Stimulated activated CD8-positive, alpha-beta memory T cell treated with anti-CD3 and anti-CD28 coated beads, Interleukin-15, amount 100 ng/mL, for 4 hours (primary cell): ENCODE measurements around the gene ARHGAP6.
"Not testable (repeated sequence)": the region's sequence is repeated elsewhere in the genome, so short reads cannot be mapped to it uniquely, and the experiment has no call there.

ENCODE experiments used
- DNase-seq, 2 donors: peaks; one replicate each; pipeline ENCODE4 v3.0.0-alpha.2; 2020; ENCODE audit warnings: low read depth in 2 of 2

Gene ARHGAP6

GRCh38 chrX:11361666-11362065 lies 304.1 kb downstream of the ARHGAP6 start:
- not testable (repeated sequence) for DNase-seq

GRCh38 chrX:11355944-11356343 lies 309.8 kb downstream of the ARHGAP6 start:
- DNase-seq: not testable (repeated sequence)

GRCh38 chrX:11355259-11355909 lies 310.3 kb downstream of the ARHGAP6 start:
- DNase-seq: no peak

DNA sequence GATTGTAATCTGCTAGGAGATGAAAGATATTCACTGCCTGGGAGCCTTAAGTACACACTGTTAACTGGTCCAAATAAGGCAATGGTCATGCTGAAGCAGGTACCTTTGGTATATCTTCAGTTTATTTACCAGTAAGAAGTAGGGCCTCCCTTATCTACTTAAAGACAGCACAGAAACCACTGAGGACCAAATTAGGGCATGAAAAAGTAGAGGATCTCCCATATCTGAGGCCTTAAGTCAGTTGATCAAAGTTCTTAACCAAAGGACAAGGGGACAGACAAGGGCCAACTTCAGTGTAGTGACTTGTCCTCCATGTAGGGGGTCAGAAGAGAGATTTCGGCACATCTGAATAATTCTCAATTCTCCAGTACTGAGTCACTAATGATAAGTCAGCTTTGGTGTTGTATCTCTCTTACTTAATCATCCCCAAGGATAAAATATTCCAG lies 313.4 kb downstream of the ARHGAP6 start:
- DNase-seq: no peak

- DNase-seq: no peak
Measured at GRCh38 chrX:11351375-11352295, 314.1 kb downstream of the ARHGAP6 start.

- no peak for DNase-seq
Measured at GRCh38 chrX:11349661-11350337, 315.9 kb downstream of the ARHGAP6 start.

DNA sequence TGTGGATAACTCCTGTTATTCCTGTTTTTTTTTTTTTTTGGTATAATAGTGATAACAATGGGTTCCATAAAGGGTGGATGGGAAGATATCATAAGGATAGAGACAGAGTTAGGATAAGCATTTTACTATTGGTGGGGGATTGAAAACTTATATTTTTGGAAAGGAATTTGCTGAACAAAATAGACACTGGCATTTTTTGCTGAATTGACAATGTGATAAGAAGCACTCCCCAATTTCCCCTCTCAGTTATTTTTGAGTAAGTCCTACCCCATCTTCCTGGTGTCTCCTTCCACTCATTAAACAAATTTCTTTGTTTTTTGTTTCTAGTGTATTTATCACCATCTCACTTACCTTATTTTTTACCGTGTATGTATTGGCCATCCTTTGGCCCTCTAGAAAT lies 316.7 kb downstream of the ARHGAP6 start:
- no peak for DNase-seq

DNA sequence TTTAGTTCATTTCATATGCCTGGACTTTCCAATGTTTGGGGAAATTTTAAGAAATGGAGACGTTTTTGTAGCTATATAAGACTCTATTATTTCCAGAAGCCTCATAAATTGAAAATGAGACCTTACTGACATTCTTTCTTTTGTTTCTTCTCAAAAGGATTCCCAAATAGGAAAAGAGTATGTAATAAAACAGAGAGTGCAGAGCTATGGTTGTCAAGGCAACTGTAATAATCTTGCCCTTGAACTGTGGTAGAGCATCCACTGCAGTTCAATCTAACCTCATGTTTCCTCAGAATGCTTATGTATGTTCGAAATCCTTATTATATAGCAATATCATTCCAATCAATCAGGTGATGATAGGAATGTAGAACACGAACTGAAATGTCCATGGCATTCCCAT lies 318.4 kb downstream of the ARHGAP6 start:
- DNase-seq: no peak

- no peak for DNase-seq
Measured at GRCh38 chrX:11346121-11346682, 319.5 kb downstream of the ARHGAP6 start.

GRCh38 chrX:11342673-11343072 lies 323.0 kb downstream of the ARHGAP6 start:
- DNase-seq: no peak

DNA sequence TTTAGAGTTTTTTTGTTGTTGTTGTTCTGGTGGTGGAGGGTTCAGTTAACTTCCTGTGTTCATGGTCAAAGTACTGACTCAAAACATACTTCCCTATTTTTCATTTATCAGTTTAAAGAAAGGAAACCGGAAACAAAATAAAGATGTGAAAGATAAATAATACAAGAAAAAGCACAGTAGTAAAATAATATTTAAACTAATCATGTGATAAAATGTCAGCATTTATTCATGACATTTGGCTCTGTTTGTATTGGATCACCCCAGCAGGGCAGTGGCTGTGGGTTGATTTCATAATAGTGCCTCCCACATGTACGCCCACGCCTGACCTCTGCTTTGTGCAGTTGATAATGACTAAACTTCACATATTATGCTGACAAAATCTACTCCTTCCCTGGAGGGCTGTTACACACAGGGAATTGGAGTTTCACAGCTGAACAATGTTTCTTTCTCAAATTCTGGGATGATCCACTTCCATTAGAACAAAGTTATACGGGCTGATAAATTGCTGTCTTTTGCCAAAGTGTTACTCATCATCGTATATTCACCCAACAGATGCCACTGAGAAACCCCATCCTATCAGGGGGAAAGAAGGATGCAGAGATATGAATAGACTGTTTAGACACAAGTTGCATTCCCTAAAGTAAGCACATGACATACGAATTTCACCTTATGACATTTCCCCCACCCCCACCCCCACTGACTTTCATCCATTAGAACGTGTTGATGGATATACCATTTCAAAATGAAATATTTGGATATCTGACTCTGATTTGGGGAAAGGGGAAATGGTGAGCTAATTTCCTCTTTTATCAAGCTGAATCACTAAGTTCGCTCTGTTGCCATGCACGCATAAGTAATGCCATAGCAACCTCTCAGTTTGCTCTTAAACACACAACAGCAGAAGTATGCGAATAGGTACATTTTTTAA lies 324.2 kb downstream of the ARHGAP6 start:
- DNase-seq: no peak

- no peak for DNase-seq
Measured at GRCh38 chrX:11337292-11338009, 328.3 kb downstream of the ARHGAP6 start.

DNA sequence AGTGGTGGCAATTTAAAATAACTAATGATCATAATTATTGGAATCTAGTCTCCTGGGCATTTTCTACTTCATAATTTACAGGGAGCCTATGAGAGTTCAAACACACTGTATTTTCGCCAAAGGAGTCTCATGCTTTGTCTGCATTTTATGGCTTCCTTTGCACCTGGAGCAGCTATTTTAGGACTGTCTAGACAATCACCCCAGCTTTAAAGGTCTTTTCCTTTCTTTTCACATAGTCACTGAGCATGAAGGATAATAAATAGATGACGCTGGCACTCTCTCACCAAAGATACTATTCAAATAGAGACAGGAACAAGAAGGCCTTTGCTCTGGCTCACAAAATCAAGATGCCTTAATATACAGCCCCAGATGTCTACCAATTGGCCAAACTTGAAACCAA lies 329.5 kb downstream of the ARHGAP6 start:
- no peak for DNase-seq

DNA sequence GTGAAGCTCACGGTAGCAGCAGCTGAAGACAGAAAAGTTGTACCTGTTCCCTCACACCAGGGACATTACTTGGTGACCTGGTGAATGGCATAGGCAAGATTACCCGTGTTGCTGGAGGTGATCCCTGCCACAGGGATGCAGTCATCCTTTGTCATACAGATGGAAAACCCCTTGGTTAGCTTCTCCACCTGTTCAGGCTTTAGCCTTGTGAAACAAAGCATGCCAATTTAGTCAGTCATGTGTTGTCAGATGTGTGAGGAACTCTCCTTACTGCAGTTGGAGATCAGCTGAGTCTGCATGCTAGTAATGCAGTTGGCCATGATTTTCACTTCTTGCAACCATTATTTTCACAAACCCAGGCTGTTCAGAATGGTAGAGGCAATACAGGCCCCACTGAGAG lies 331.6 kb downstream of the ARHGAP6 start:
- DNase-seq: no peak

DNA sequence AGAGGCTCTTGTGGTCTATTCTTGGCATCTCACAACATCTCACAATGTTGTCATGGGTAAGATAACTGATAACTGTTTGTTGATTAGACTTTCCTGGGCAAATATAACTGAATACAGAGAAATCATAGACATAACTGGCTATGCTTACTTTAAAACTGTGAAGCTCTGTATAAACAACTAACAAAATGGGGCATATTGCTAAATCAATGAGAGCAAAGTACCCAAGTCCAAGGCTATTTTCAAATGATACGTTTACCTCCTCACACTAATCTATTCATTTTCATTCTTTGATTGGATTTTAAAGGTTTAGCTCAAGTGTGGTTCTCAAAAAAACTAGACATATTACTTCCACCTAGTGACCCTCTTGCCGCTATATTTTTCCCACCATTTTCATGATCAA lies 333.9 kb downstream of the ARHGAP6 start:
- no peak for DNase-seq

- no peak for DNase-seq
Measured at GRCh38 chrX:11329021-11329420, 336.7 kb downstream of the ARHGAP6 start.

GRCh38 chrX:11328134-11328533 lies 337.6 kb downstream of the ARHGAP6 start:
- no peak for DNase-seq

DNA sequence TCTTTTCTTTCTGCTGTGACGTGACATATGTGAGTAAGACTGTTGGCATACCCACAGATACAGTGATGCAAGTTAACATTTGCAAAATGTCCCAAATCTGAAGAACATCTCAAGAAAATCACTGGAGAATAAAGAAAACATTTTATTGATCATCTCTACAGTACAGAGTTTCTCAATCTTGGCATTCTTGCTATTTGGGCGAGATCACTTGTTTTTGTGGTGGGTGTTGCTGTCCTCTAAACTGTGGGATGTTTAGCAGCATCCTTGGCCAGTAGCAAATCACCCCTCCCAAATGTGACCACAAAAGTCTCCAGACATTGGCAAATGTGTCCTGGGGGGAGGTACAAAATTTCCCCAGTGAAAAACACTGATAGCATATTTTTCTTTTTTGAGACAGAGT lies 343.7 kb downstream of the ARHGAP6 start:
- DNase-seq: no peak

GRCh38 chrX:11319806-11320520 lies 345.8 kb downstream of the ARHGAP6 start:
- no peak for DNase-seq

DNA sequence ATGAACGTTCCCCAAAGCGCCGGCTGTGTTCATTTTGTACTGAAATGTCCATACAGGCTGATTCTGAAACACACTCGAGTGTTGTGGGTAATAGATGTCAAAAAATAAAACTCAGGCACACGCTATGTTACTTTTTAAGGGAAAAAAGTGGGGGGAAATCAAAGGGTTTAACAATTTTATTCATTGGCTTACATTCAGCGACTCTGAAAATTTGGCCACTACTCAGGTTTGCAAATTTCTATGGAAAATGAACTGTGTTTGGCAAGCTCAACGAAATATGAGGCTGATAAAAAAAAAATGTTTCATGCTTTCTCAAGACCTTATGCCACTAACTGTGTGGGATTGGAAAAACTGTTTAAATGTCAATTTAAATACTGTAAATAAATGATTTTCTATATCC lies 354.0 kb downstream of the ARHGAP6 start:
- DNase-seq: no peak
